KMS-11 (cell line): ENCODE data around the gene CA9.

Source experiments
- H2AFZ ChIP-seq: fragments of 200-600 bp; sonication (generic); 2 replicates; pipeline ENCODE4 v1.6.1; 2016; ENCODE audit warnings: antibody characterized with exemption, mixed run types, low read depth
- H3K27ac ChIP-seq: fragments of 200-600 bp; sonication (generic); 2 replicates; pipeline ENCODE4 v1.6.1; 2016; ENCODE audit warnings: mild to moderate bottlenecking, mixed run types
- H3K27me3 ChIP-seq: fragments of 200-600 bp; sonication (generic); 2 replicates; pipeline ENCODE4 v1.6.1; 2017; ENCODE audit warnings: mild to moderate bottlenecking, low read depth, mixed run types, moderate library complexity; ENCODE audit not compliant: insufficient read depth
- H3K36me3 ChIP-seq: fragments of 200-600 bp; sonication (generic); 2 replicates; pipeline ENCODE4 v1.6.1; 2017; ENCODE audit warnings: mild to moderate bottlenecking, mixed run types; ENCODE audit not compliant: insufficient read depth
- H3K4me1 ChIP-seq: fragments of 200-600 bp; sonication (generic); 2 replicates; pipeline ENCODE4 v1.6.1; 2016; ENCODE audit warnings: mild to moderate bottlenecking, low read depth, mixed run types; ENCODE audit not compliant: poor library complexity, severe bottlenecking
- H3K4me2 ChIP-seq: fragments of 200-600 bp; sonication (generic); 2 replicates; pipeline ENCODE4 v1.7.0; 2016; ENCODE audit warnings: mild to moderate bottlenecking, mixed run types
- H3K4me3 ChIP-seq: fragments of 200-600 bp; sonication (generic); IDR thresholded peaks from 2 replicates; pipeline ENCODE4 v1.6.1; 2017; ENCODE audit warnings: low read depth, low read length, mixed read lengths; ENCODE audit not compliant: insufficient read depth
- H3K79me2 ChIP-seq: fragments of 200-600 bp; sonication (generic); 2 replicates; pipeline ENCODE4 v1.6.1; 2016; ENCODE audit warnings: low read depth, mixed run types; ENCODE audit not compliant: insufficient read depth
- H3K9ac ChIP-seq: fragments of 200-600 bp; sonication (generic); 2 replicates; pipeline ENCODE4 v1.6.1; 2016; ENCODE audit warnings: mild to moderate bottlenecking, mixed run types
- H4K20me1 ChIP-seq: fragments of 200-600 bp; sonication (generic); 2 replicates; pipeline ENCODE4 v1.6.1; 2016; ENCODE audit warnings: mild to moderate bottlenecking, mixed run types; ENCODE audit not compliant: insufficient read depth
- CTCF ChIP-seq: fragments of 200-600 bp; sonication (generic); conservative IDR thresholded peaks from 2 replicates; pipeline ENCODE4 v1.6.1; 2017; ENCODE audit warnings: low read depth, mild to moderate bottlenecking, antibody characterized with exemption, low read length, moderate library complexity, mixed read lengths

CA9 gene

DNA sequence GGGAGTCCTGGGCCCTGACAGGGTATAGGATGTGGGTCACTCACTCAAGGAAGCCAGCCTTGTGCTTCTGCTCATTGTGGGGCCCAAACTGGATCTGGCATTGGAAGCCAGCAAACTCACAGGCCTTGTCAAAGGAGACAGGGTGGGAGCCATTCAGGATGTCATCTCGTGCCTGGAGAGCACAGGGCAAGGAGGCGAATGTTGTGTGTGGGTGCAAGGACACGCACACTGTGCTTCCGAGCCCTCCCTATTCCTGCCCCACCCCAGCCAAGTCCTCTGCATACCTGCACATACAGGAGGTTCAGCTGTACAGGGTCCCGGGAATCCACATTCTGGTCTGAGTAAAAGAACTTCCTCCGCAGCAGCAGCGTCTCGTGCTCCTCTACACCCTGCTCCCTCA, 50.2 kb downstream of the CA9 start:
- TF ChIP-seq CTCF, result no peak
- H3K4me3 ChIP-seq, result no peak overlapping the region
- H3K79me2 ChIP-seq, result peaks cover 21% of the 10 kb centered on the region
- H3K4me1 ChIP-seq, result peaks cover 3% of the 10 kb centered on the region
- H3K4me2 ChIP-seq, result no peak overlapping the region
- H3K27me3 ChIP-seq, result no peaks in the 10 kb centered on the region
- peaks cover 1% of the 10 kb centered on the region for H4K20me1 ChIP-seq
- H3K27ac ChIP-seq, result no peak overlapping the region
- H3K36me3 ChIP-seq, result no peaks in the 10 kb centered on the region
- no peak overlapping the region for H2AFZ ChIP-seq
- no peak overlapping the region for H3K9ac ChIP-seq

GRCh38 chr9:35725362-35725761, 51.6 kb downstream of the CA9 start:
- peaks cover 16% of the 10 kb centered on the region for H3K4me1 ChIP-seq
- H2AFZ ChIP-seq, result no peak overlapping the region
- H3K4me3 ChIP-seq, result no peak overlapping the region
- H3K9ac ChIP-seq, result no peak overlapping the region
- H3K79me2 ChIP-seq, result peaks cover 35% of the 10 kb centered on the region
- no peaks in the 10 kb centered on the region for H3K27me3 ChIP-seq
- no peaks in the 10 kb centered on the region for H3K36me3 ChIP-seq
- TF ChIP-seq CTCF, result no peak
- H3K27ac ChIP-seq, result no peak overlapping the region
- H3K4me2 ChIP-seq, result no peak overlapping the region
- peaks cover 9% of the 10 kb centered on the region for H4K20me1 ChIP-seq

- Histone ChIP-seq H3K4me1 (peaks cover 26% of the 10 kb centered on the region), H3K9ac (no peak overlapping the region), H2AFZ (no peak overlapping the region), H4K20me1 (peaks cover 9% of the 10 kb centered on the region), H3K79me2 (peaks cover 49% of the 10 kb centered on the region), H3K4me3 (no peak overlapping the region), H3K36me3 (no peaks in the 10 kb centered on the region), H3K27me3 (no peaks in the 10 kb centered on the region), H3K4me2 (no peak overlapping the region), H3K27ac (no peak overlapping the region)
- no peak for TF ChIP-seq CTCF
Measured at GRCh38 chr9:35726931-35727330, 53.2 kb downstream of the CA9 start.

- no peak overlapping the region for H3K9ac ChIP-seq
- peaks cover 9% of the 10 kb centered on the region for H4K20me1 ChIP-seq
- no peak for TF ChIP-seq CTCF
- H3K27ac ChIP-seq, result no peak overlapping the region
- no peak overlapping the region for H2AFZ ChIP-seq
- H3K4me2 ChIP-seq, result no peak overlapping the region
- no peaks in the 10 kb centered on the region for H3K27me3 ChIP-seq
- H3K4me1 ChIP-seq, result peaks cover 26% of the 10 kb centered on the region
- no peak overlapping the region for H3K4me3 ChIP-seq
- no peaks in the 10 kb centered on the region for H3K36me3 ChIP-seq
- peaks cover 49% of the 10 kb centered on the region for H3K79me2 ChIP-seq
Measured at GRCh38 chr9:35727676-35728040, 53.9 kb downstream of the CA9 start.
